Inflammatory macrophage (primary cell): ENCODE results near the gene GOLGA6B.
"Not testable (repeated sequence)": the region's sequence is repeated elsewhere in the genome, so short reads cannot be mapped to it uniquely, and the experiment has no call there.

Source experiments
- DNase-seq, 2 donors: peaks; one replicate each; pipeline ENCODE4 v3.0.0-alpha.2; 2020 to 2022

Gene GOLGA6B

DNA sequence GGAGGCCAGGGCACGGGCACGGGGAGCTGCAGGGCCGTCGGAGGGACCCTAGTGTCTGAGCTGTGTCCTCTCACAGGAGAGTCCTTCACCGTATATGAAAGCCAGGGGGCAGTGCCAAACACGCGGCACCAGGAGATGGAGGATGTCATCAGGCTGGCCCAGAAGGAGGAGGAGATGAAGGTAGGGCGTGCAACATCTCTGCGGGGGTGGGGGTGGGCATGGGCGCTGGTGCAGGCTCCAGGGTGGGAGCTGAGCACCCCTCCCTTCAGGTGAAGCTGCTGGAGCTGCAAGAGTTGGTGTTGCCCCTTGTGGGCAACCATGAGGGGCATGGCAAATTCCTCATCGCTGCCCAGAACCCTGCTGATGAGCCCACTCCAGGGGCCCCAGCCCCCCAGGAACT lies 11.2 kb downstream of the GOLGA6B start:
- not testable (repeated sequence) for DNase-seq

DNA sequence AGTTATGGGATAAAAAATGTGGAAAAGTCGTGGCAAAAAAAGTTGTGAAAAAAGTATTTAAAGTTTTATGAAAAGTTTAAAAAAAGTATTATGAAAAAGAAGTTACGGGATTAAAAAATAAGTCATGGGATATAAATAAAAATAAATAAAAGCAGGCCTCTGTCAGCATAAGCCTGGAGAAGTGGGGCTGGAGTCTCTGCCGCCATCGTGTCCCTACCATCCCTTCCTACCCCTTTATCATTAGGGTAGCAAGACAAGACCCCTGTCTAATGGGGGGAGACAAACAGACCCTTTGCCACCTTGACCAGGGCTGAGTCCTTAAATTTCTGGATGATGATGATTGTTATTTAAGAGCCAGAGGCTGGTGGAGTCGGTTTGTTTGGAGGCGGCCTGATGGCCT lies 15.3 kb downstream of the GOLGA6B start:
- DNase-seq: not testable (repeated sequence)

DNA sequence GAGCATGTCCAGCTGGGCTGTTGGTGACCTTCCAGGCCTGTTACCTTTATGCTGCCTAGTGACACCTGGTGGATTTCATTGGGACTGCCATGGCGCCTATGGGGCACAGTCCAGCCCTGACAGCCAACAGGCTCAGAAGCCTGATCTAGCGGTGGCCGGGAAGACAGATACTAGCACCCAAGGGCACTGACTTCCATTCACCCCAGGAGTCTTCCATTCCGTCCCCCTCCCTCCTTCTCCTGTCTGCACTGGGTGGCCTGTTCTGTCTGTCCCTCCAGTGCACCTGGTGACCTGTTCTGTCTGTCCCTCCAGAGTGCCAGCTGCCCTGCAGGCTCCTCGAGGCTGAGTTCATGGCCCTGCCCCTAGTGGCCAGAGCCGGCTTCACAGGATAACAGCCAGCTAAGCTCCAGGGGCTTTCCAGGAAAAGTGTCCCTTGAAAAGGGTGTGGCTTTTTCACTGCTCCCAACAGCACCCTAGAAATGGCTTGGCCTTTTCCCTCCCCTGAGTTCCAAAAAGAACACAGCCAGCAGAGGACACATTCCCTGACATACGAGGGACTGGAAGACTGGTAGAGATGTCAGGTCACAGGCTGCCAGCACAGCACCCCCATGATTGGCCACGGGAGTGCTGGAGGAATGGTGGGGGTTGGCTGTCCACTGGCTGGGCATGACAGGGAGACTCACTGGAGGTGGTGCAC lies 16.3 kb downstream of the GOLGA6B start:
- peak; percentile 62 to 79 for DNase-seq

DNA sequence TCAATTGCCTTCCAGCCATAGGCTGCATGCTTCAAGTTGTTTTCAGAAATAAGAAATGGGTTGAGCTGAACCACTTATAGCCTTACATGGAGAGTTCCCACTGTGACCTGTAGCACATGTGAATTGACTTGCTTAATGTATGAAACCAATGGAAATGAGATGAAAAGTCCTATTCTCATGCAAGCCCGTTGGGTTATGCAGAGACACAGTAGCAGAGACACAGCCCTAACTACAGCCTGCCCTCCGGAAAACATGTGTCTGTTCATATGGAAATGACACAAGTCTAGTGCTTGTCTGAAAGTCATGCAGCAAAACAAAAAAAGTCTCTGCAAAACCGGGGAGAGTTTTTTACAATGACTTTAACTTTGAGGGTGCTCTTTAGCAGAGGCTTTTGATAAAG lies 17.0 kb downstream of the GOLGA6B start:
- DNase-seq: no peak

DNA sequence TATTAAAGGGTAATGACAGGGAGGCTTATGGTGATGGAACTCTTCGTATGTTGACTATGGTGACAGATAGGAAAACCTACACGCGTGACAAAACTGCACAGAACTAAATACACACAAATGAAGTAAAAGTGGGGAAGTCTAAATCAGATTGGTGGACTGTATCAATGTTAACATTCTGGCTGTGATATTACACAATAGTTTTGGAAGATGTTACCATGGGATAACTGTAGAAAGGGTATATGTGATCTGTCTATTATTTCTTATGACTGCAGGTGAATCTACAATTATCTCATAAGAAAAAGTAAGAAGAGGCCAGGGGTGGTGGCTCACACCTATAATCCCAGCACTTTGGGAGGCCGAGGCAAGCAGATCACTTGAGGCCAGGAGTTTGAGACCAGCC lies 22.3 kb downstream of the GOLGA6B start:
- no peak for DNase-seq

DNA sequence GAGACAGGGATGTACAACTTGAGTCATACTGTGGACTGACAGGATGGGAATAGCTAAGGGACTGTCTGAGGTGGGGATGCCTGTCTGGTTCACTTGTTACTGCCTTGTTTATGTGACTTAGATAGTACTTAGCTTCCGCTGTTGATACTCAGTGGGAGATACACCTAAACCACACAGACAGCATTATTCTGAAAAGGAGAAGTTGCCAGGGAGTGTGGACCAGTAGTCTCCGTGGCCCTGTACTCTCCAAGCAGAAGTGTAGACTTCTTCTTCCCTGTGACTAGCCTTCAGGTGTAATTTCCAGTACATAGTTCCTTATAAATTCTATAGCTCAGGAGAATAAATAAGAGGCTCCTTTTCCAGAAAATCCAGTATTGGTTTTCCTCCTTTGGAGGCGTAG lies 26.4 kb downstream of the GOLGA6B start:
- DNase-seq: peak in 1 of 2 donors; percentile 1

DNA sequence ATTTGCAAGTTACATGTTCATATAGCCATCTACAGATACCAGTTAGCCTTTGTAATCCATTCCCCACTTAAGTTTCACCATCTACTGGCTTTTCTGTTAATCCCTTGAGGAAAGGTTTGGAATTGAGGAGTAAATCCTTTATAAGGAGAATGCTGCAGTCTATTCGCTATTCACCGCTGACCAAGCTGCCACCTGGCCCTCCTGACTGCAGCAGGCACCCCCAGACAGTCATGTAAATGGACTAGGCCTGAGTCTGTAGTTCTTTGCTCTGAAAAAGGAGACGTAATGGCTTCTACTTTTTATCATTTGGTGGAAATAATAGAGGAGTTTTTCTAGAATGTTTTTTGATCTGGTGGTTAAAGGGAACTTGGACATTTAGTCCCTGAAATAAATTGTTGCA lies 28.3 kb downstream of the GOLGA6B start:
- no peak for DNase-seq

DNA sequence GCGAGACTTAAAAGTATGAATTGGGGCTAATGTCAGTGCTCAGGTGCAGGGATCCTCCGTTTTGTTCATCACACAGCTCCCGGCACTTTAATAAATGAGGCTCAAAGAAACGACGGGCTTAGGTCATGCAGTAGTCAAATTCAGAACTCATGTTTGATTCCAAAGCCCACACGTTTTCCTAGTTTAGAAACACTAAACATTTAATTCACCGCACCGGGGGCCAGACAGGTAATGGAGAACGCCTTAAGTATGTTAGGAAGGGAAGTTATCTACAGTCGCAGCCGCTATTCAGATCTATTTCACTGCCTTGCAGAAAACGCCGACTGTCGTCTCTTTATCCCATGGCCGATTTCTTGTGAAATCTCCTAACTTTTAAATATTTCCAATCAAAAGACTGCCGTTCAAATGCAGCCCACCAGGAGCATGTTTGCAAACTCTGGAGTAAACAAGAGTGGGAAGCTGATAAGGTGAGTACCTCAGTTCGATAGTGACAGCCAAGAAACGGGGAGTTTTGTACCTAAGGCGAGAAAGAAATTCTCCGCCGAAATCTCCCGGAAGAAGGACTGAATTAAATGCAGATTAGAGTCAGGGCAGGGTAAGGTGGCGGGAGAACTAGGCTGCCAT lies 30.9 kb downstream of the GOLGA6B start:
- DNase-seq: no peak

DNA sequence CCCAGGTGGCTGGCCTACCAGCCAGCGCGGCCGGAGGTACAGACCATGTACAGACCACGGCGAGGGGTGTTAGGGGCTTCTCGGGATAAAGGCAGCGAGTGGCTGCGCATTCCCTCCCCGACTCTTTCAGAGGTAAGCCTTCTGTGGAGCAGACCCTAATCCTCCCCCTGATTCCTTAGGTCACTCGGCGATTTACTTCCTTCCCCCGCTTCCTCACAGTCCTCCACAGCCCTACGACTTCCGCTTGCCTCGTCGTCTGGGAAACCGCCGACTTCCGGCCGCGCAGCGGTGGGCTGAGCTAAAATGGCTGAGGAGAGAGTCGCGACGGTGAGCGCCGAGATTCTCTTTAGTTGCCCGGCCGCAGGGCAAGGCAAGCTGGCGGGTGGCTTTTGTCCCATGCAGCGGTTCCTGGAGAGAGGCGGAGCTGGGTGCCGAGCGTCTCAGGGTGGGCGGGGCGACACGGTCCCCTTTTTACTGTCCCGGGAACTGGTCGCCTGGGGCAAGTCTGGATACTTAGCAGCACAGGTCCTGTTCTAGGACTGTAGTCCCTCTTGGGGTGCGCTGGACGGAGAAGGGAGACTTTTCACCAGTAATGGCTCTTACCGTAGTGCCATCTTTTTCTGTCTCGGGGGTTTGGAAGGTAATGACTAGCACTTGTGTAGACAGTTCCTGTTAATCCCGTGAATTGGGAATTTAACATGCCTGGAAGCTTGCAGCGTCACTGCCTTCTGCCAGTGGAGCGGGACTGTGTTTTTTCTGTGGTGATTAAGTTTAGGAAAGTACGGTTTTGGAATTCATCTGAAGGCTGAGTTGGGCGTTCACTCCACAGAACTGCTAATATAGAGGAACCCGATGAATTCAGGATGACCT lies 31.7 kb downstream of the GOLGA6B start, which contains the start of the genes BBS4 and HIGD2B:
Gene BBS4 (plus strand): TSS at position 283 of the 870 bp plus-strand sequence. CDS start 21 bp downstream, at position 304.
Gene HIGD2B (minus strand): TSS at position 258 of the 870 bp plus-strand sequence. CDS start 9,808 bp downstream, outside the sequence.
- DNase-seq: peak; percentile 93 to 95

DNA sequence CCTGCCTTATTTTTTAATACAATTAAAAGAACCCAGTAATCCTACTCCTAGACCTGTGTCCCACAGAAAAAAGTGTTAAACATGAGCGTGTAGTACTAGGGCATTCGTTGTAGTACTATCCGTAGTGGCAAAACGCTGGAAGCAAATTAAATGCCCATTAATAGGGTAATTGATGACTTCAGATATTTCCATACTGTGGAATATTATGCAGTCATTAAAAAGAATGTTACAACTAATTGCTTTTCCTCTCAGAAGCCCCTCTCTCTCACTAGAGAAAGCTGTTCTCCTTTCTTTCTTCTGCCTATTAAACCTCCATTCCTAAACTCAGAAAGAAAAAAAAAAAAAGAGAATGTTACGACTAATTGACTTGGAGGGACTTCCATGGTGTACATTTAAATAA lies 34.2 kb downstream of the GOLGA6B start:
- DNase-seq: no peak

DNA sequence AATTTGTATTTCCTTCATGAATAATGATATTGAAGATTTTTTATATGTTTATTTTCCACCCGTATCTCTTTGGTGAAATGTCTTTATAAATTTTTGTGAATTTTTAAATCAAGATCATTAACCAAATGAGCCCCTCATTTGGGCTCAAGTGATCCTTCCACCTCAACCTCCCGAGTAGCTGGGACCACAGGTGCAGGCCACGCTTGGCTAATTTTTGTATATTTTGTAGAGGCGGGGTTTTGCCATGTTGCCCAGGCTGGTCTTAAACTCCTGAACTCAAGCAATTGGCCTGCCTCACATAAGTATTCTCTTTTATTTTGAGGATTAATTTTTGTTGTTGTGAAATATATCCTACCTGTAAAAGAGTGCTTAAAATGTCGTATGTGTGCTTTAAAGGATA lies 36.4 kb downstream of the GOLGA6B start:
- no peak for DNase-seq

DNA sequence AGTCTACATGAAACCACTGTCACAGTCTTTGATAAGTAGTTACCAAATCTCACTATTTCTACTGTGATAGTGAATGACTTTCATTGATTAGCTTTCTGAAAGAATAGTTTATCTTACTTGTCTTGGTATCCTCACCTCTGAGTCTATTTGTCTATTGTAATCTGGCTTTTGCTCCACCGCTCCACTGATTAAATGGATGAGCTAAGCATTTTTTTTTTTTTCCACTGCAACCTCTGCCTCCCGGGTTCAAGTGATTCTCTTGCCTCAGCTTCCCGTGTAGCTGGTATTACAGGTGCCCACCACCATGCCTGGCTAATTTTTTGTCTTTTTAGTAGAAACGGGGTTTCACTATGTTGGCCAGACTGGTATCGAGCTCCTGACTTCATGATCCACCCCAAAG lies 44.4 kb downstream of the GOLGA6B start:
- DNase-seq: no peak

DNA sequence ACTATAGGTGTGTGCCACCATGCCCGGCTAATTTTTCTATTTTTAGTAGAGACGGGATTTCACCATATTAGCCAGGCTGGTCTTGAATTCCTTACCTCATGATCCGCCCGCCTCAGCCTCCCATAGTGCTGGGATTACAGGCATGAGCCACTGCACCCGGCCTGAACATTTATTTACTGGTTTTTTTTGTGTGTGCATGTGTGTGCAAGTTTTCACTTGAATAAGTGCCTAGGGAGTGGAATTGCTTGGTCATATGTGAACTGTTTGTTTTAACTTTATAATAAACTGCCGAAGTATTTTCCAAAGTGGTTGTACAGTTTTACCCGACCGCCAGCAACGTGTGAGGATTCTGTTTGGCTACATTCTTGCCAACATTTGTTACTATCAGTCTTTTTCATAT lies 45.6 kb downstream of the GOLGA6B start:
- no peak for DNase-seq

DNA sequence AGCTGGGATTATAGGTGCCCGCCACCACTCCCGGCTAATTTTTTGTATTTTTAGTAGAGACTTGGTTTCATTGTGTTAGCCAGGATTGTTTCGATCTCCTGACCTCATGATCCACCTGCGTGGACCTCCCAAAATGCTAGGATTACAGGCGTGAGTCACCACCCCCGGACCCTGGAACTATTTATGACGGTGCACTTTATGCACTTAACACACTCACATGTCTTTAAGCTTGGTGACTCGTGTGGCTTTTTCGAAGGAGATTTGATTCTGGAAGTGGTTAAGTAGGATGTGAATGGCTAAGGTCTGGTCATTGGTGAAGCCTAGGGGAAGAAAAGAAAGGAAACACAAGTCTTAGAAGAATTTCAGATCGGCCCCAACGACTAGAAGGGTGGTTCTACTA lies 51.8 kb downstream of the GOLGA6B start:
- no peak for DNase-seq

DNA sequence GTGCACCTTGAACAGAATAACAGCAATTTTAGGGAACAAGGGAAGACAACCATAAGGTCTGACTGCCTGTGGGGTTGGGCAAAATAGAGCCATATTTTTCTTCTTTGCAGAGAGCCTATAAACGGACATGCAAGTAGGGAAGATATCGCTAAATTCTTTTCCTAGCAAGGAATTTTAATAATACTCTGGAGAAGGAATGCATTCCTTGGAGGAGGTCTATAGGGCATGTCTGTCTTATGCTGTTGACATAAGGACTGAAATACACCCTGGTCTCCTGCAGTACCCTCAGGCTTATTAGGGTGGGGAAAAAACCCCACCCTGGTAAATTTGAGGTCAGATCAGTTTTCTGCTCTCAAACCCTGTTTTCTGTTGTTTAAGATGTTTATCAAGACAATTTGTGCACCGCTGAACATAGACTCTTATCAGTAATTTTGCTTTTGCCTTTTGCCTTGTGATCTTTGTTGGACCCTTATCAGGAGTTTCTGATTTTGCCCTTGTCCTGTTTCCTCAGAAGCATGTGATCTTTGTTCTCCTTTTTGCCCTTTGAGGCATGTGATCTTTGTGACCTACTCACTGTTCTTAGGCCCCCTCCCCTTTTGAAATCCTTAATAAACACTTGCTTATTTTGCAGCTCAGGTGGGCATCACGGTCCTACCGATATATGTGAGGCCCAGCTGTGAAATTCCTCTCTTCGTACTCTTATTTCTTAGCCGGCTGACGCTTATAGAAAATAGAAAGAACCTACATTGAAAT lies 54.2 kb downstream of the GOLGA6B start:
- peak in 1 of 2 donors; percentile 2 for DNase-seq
